Superior temporal gyrus (tissue), 1 donor: Measurements from ENCODE around the gene TMEM114.
"Not testable (repeated sequence)": the region's sequence is repeated elsewhere in the genome, so short reads cannot be mapped to it uniquely, and the experiment has no call there.

Source experiments
- DNase-seq: peaks from one replicate; pipeline ENCODE4 v3.0.0-alpha.2; 2016; ENCODE audit errors: extremely low spot score

The TMEM114 gene

GRCh38 chr16:8575399-8575798 lies 14.9 kb downstream of the TMEM114 start:
- no peak for DNase-seq

- peak; percentile 65 for DNase-seq
Measured at GRCh38 chr16:8572919-8573724, 17.2 kb downstream of the TMEM114 start.

GRCh38 chr16:8572063-8572918 lies 18.0 kb downstream of the TMEM114 start:
- DNase-seq = no peak

GRCh38 chr16:8571061-8571596 lies 19.2 kb downstream of the TMEM114 start:
- DNase-seq = peak; percentile 32

GRCh38 chr16:8570393-8570792 lies 19.9 kb downstream of the TMEM114 start:
- not testable (repeated sequence) for DNase-seq

- no peak for DNase-seq
Measured at GRCh38 chr16:8569650-8570346, 20.5 kb downstream of the TMEM114 start.

GRCh38 chr16:8568231-8568617 lies 22.1 kb downstream of the TMEM114 start:
- DNase-seq = no peak

GRCh38 chr16:8567355-8568230 lies 22.7 kb downstream of the TMEM114 start:
- DNase-seq = peak; percentile 92

GRCh38 chr16:8565498-8565897 lies 24.8 kb downstream of the TMEM114 start:
- no peak for DNase-seq

GRCh38 chr16:8564934-8565345 lies 25.4 kb downstream of the TMEM114 start:
- DNase-seq = no peak

- DNase-seq = not testable (repeated sequence)
Measured at GRCh38 chr16:8563944-8564540, 26.3 kb downstream of the TMEM114 start.

- DNase-seq = no peak
Measured at GRCh38 chr16:8561496-8561895, 28.8 kb downstream of the TMEM114 start.

- no peak for DNase-seq
Measured at GRCh38 chr16:8555400-8555799, 34.9 kb downstream of the TMEM114 start.

GRCh38 chr16:8554881-8555280 lies 35.4 kb downstream of the TMEM114 start:
- DNase-seq = no peak

GRCh38 chr16:8554022-8554421 lies 36.3 kb downstream of the TMEM114 start:
- DNase-seq = no peak

- DNase-seq = no peak
Measured at GRCh38 chr16:8552487-8553221, 37.7 kb downstream of the TMEM114 start.

GRCh38 chr16:8551388-8552332 lies 38.7 kb downstream of the TMEM114 start:
- DNase-seq = no peak

- no peak for DNase-seq
Measured at GRCh38 chr16:8550728-8551387, 39.5 kb downstream of the TMEM114 start.
